Fibroblast of skin of back (primary cell): Measurements from ENCODE around the gene ALKBH7.
"Not testable (repeated sequence)": the region's sequence is repeated elsewhere in the genome, so short reads cannot be mapped to it uniquely, and the experiment has no call there.

Experiments
- DNase-seq: peaks from one replicate; pipeline ENCODE4 v3.0.0-alpha.2; 2013

ALKBH7 gene

DNA sequence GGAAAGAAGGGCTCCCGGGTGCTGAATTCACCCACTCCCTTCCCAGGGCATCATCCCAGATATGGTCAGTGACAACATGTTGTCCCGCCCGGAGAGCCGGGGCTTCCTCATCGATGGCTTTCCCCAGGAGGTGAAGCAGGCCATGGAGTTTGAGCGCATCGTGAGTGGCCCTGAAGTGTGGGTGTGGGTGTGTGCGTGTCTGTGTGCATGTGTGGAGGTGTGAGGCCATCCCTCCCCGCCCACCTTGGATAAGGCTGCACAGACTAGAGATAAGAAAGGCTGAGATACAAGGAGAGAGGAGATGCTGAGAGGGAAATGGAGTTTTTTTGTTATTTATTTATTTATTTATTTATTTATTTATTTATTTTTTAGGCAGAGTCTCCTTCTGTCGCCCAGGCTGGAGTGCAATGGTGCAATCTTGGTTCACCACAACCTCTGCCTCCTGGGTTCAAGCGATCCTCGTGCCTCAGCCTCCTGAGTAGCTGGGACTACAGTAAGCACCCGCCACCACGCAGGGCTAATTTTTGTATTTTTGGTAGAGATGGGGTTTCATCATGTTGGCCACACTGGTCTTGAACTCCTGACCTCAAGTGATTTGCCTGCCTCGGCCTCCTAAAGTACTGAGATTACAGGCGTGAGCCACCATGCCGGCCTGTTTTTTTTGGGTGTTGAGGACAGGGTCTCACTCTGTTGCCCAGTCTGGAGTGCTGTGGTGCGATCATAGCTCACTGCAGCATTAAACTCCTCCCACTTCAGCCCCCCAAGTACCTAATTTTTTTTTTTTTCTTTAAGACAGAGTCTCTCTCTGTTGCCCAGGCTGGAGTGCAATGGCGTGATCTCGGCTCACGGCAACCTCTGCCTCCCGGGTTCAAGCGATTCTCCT is 27.7 kb downstream of the ALKBH7 start:
- DNase-seq, result not testable (repeated sequence)

- DNase-seq, result no peak
Measured at GRCh38 chr19:6402058-6402457, 29.5 kb downstream of the ALKBH7 start.

- DNase-seq, result peak; percentile 54
Measured at GRCh38 chr19:6402837-6403608, 30.4 kb downstream of the ALKBH7 start.

DNA sequence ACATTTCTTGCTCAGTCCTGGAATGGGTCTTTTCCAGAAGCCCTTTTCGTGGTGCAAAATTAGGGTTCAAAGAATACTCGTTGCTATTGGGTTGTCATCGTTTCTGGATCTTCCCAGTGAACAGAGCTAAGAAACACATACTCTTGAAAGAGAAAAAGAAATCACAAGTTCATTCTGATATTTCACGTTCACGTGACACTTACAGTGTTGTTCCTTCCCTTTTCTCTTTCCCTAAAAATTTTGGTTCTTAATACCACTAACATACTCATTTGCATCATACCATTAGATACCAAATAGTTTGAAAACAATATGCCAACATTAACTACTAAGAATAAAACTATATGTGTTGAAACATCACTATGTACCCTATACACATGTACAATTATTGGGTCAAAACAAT is 33.8 kb downstream of the ALKBH7 start:
- DNase-seq, result no peak

- no peak for DNase-seq
Measured at GRCh38 chr19:6409346-6409745, 36.8 kb downstream of the ALKBH7 start.

GRCh38 chr19:6412061-6412446 is 39.5 kb downstream of the ALKBH7 start:
- no peak for DNase-seq

DNA sequence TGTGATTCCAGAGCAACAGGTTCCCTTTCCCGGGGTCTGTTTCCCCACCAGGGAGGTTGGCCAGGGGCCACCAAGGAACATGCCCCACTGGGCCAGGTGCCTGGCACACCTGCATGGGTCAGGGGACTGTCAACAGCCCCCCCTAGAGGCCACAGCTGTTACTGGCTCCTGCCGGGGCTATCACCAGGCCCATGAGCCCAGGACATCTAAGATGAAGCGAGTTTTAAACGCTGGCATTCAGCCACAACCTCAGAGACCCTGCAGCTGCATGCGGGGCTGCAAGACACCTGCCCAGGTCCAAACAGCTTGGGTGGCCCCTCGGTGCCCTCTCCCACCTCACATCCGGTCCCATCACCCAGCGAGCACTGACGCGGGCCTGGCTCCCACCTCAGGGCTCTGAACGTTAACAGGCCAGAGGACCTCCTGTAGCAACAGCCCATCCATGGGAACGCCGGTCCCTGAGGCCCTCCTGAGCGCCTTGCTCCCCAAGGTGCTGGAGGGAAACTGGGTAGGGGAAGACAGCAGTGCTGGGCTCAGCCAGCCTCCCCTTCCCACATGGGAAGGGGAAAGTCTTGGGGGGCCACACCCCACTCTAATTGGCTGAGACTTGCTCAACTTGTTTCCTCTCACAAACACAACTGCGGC is 40.0 kb downstream of the ALKBH7 start:
- no peak for DNase-seq

DNA sequence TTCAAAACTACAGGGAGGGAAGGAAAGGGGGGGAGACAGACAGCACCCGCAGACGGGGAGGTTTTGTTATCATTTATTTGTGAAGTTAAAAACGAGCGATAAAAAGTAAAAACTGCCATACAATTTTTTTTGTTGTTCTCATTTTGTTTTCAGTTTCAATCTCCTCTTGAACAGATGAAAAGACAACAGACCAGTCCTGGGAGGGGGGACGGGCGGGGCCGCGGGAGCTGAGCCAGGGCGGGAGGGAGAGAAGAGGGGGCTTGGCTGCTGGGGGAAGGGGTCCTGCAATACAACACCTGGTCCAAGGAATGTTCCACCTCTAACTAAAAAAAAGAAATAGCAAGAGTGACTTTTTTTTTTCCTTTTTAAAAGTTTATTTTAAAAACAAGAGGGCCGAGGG is 40.7 kb downstream of the ALKBH7 start:
- no peak for DNase-seq

GRCh38 chr19:6413721-6414643 is 41.4 kb downstream of the ALKBH7 start:
- no peak for DNase-seq

GRCh38 chr19:6414793-6415590 is 42.4 kb downstream of the ALKBH7 start:
- no peak for DNase-seq

- DNase-seq, result no peak
Measured at GRCh38 chr19:6415591-6416190, 43.1 kb downstream of the ALKBH7 start.

- no peak for DNase-seq
Measured at GRCh38 chr19:6416658-6417405, 44.2 kb downstream of the ALKBH7 start.

DNA sequence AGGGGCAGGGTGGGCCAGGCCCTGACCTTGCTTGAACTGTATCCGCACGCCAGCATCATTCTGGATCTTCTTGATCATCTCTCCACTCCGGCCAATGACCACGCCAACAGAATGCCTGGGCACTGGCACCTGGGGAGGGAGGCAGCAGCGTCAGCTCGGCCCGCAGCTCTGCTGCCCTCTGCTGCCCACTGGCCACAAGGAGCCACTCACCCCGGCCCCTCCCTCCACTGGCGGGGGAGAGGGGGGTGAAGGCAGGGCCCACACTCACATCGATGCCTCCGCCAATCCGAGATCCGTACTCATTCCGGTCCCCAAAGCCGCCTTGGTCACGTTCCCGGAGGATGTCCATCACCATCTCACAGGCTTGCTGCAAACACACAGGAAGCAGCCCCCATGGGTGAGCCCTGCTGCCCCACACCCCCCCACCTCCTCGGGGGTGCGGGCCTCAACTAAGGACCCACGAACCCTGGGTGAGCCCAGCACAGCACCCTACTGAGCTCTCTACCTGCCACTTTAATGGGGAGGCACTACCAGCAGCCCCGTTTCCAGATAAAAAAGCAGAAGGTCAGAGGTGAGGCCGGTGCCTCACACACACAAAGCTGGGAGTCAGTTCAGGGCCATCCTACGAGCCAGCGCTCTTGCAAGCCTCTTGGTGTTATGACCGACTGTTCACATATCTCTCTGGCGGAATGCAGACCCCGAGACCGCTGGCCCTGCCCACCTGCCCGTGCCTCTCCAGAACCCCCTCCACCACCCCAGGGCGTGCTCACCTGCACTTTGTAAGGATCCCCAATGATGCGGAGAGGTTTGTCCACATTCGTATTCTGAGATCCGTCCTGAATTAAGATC is 45.3 kb downstream of the ALKBH7 start:
- DNase-seq, result peak; percentile 11

GRCh38 chr19:6418562-6418932 is 46.0 kb downstream of the ALKBH7 start:
- no peak for DNase-seq

- no peak for DNase-seq
Measured at GRCh38 chr19:6421075-6422014, 48.8 kb downstream of the ALKBH7 start.

DNA sequence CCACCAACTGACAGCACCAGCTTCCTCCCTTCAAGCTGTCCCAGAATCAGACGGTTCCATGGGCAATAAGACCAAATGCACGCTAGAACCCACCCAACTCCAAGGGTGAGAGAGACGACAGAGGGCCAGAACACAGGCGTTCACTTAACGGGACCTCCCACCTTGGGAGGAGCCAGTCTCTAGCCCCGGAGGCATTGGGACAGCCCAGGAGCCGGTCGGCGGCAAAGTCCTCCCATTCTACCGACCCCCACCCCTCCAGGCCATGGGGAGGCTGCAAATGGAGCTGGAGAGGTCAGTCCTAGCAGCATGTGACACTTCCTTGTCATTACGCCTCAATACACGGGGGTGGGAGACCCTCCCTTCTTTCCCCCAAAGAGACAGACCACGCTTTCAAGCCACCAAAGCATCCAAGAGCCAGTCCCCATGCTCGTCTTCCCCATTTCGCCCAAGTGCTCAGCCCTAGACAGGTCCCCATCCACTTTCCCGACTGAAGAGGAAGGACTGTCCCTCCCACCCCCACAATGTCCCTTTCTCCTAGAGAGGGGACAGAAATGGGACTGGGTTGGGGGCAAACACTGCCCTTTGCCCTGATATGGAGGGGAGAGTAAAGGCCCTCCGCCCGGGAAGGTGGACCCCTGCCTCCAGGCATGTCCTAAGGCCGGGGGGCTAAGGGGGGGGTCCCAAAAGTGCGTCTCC is 51.1 kb downstream of the ALKBH7 start:
- DNase-seq, result peak; percentile 60

- peak; percentile 13 for DNase-seq
Measured at GRCh38 chr19:6424195-6424938, 51.8 kb downstream of the ALKBH7 start, which contains the start of gene KHSRP. Gene KHSRP (minus strand): TSS chr19:6424811. CDS start chr19:6424701, 110 bp downstream.
